ENCODE measurements around the gene ST8SIA6.

- TF ChIP-seq, protein P1, sequence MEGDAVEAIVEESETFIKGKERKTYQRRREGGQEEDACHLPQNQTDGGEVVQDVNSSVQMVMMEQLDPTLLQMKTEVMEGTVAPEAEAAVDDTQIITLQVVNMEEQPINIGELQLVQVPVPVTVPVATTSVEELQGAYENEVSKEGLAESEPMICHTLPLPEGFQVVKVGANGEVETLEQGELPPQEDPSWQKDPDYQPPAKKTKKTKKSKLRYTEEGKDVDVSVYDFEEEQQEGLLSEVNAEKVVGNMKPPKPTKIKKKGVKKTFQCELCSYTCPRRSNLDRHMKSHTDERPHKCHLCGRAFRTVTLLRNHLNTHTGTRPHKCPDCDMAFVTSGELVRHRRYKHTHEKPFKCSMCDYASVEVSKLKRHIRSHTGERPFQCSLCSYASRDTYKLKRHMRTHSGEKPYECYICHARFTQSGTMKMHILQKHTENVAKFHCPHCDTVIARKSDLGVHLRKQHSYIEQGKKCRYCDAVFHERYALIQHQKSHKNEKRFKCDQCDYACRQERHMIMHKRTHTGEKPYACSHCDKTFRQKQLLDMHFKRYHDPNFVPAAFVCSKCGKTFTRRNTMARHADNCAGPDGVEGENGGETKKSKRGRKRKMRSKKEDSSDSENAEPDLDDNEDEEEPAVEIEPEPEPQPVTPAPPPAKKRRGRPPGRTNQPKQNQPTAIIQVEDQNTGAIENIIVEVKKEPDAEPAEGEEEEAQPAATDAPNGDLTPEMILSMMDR (IDR thresholded peaks at IDR 0.05; ENCODE audit: low read depth, low read length) = no peak
- TF ChIP-seq EZH2phosphoT487 (IDR thresholded peaks at IDR 0.05; ENCODE audit: low read depth) = no peak
Measured at GRCh38 chr10:17453373-17454091, 863 bp downstream of the ST8SIA6 start.
